Measurements from ENCODE around the gene ING5.
A peak's percentile ranks its signal among the peaks of the same experiment; 100 is the strongest.

ING5 gene

DNA sequence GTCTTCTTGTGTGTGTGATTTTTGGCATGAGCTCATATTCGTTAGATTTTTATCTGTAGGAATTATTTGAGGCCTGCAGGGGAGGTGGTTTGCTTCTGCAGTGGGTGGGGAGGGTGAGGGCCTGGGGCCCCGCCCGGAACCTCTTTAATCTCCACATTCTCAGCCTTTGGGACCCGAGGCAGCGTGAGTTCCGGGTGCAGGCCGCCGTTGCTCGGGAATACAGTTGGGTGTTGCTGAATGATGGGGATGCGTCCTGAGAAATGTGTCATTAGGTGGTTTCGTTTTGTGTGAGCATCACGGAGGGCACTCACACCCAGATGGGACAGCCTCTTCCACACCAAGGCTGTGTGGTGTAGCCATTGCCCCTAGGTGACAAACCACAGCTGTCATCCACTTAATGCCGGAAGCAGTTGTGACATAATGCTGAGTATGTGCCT, 61.1 kb downstream of the ING5 start:
- DNase-seq, result no peak

- no peak for DNase-seq
Observed at GRCh38 chr2:241763551-241764274, 61.9 kb downstream of the ING5 start.

DNA sequence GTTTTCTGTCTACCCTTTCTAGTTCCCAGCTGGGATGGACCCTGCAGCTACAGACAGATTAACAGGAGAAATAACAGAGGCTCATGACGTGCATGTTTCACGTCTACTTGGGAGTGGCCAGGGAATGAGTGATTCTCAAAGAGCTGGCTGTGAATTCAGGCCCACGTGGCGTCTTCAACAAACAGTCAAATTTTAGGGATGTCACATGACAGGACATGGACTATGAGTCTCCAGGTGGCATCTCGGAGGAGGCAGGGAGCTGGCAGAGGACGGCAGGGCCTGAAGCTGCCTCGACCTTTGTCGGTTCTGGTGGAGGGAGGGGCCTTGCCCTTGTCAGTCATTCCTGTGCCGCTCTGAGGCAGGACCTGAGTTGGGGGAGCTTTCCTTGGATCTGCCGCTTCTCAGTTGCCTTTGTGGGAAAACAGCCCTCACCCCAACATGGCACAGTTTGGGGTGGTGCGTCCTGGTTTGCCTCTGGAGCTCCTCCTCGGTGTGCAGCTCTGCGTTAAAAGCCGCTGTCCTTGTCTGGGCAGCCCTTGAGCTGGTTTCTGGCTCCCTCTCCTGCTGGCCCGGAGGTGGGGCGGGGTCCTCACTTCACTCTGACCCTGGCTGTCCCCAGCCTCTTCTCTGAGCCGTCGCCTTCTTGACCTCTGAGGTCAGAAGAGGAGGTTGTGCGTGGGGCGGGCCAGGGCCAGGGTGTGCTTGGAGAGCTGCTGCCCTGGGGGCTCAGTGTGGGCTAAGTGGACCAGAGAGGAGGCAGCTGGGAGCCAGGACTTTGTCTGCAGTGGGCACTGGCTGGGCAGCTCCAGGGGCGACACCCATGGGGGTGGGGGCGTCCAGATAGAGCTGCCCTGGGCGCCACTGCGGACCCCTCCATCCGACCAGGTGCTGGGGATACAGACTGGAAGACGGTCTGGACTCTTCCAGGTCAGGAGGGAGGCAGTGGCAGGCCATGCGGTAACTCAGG, 62.7 kb downstream of the ING5 start:
- no peak for DNase-seq

DNA sequence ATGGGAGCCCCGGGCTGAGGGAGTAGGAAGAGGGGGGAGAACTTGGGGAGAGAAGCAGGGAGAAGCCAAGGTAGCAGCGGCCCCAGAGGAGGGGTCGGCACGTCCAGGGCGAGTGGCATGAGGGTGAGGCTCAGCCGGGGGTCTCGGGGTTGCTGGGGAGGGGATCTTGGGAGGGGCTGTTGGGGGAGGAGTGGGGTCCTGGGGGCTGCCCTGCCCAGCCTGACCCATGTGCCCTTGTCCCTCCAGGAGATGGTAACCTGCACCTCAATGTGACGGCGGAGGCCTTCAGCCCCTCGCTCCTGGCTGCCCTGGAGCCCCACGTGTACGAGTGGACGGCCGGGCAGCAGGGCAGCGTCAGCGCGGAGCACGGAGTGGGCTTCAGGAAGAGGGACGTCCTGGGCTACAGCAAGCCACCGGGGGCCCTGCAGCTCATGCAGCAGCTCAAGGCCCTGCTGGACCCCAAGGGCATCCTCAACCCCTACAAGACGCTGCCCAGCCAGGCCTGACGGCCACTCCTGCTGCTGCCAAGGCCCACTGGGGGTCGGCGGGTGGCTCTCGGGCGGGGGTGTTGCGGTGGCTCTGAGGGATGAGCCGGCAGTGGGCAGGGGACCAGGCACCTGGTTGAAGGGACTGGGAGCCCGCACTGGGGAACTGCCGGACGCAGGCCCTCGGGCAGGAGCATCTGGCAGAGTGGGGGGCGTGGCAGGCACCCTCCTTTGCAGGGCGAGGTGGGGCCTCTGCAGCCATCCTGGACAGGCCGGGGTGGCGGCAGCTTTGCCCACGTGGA, 65.8 kb downstream of the ING5 start:
- no peak for DNase-seq

GRCh38 chr2:241768251-241768711, 66.4 kb downstream of the ING5 start:
- DNase-seq, result no peak

GRCh38 chr2:241768850-241769249, 67.0 kb downstream of the ING5 start:
- no peak for DNase-seq

DNA sequence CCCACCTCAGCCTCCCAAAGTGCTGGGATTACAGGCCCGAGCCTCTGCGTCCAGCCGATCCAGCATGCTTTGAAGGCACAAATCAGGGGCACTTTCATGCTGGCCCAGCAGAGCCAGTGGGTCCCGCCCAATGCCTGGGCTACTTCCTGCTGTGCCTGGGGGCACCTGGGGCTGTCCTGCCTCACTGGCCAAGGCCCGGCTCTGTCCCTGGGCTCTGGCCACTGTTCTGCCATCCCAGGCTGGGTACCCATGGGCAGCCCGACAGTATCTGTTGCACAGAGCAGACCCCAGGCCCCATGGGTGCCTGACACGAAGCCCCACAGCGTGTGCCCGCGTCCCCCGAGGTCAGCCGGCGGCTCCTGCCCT, 68.0 kb downstream of the ING5 start:
- DNase-seq, result no peak

DNA sequence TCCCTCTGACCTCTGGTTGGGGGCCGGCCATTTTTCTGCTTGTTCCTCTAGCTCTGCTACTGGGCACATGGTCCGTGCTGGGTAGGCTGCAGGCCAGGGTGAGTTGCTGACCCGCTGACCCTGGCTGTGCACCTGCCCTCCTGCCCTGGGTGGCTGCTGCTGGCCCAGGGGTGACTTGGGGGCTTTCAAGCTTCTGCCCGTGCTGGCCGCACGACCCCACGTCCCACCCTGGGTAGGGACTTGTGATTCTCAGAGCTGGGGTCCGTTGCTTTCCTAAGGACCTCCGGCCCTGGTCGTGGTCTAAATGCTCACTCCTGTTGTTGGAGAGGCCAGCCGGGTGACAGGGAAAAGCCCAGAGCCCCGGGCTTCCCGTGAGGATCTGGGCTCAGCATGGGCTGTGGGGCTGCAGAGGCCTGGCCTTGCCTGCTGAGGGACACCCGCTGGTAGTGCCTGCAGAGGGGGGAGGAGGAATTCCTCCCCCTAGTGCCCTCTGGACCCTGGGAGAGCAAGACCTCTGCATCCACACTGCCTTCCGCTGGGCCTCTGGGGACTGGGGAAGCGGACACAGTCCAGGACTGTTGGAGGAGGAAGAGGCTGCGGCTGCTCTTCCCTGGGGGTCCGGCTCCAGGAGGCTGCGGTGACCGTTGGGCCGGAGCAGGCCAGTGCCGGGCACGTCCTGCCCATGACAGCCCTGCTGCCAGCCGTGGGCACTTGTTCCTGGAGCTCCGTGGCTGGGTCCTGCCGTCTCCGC, 68.5 kb downstream of the ING5 start:
- DNase-seq, result no peak

- DNase-seq, result no peak
Observed at GRCh38 chr2:241770936-241771285, 69.1 kb downstream of the ING5 start.

DNA sequence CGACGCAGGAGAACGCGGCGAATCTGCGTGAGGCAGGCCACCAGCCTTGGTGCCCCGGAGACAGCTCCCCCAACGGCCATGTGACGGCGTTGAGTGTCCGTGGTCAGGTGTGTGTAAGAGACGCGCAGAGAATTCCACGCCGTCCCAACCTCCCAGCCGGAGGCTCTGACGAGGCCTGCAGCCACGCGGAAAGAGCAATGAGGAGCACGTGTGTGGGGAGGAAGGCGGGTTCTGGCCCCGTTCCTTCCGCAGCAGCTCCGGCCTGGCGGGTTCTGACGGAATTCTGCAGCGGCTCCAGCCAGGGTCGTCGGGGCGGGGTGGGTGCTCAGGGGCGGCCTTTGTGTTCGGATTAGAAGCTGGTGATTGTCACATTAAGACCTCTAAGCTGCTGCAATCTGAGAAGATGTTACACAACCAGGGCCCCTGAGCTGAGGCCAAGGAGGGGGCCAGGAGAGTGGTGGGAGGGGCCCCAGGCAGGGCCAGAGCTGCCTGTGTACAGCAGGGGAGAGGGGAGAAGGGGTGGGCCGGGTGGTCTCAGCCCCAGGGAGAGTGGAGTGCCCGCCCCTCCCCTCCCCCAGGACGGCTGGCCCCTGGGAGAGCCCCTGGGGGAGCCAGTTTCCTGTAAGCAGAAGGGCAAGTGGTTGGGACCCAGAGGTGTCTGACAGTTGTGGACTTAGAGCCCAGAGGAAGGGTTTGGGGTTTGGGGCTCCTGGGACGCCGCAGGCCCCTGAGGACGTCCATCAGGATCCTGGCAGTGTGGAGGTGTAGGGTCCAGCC, 69.6 kb downstream of the ING5 start:
- DNase-seq, result no peak

DNA sequence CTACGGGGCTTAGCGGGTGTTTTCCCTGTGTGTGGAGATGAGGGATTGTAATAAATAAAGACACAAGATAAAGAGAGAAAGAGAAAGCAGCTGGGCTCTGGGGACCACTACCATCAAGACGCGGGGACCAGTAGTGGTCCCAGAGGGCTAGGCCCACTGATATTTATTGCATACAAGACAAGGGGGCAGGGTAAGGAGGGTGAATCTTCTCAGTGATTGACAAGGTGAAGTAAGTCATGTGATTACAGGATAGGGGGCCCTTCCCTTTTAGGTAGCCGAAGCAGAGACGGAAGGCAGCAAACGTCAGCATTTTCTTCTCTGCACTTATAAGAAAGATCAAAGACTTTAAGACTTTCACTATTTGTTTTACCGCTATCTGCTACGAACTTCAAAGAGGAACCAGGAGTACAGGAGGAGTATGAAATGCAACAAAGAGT, 70.2 kb downstream of the ING5 start:
- DNase-seq, result no peak

DNA sequence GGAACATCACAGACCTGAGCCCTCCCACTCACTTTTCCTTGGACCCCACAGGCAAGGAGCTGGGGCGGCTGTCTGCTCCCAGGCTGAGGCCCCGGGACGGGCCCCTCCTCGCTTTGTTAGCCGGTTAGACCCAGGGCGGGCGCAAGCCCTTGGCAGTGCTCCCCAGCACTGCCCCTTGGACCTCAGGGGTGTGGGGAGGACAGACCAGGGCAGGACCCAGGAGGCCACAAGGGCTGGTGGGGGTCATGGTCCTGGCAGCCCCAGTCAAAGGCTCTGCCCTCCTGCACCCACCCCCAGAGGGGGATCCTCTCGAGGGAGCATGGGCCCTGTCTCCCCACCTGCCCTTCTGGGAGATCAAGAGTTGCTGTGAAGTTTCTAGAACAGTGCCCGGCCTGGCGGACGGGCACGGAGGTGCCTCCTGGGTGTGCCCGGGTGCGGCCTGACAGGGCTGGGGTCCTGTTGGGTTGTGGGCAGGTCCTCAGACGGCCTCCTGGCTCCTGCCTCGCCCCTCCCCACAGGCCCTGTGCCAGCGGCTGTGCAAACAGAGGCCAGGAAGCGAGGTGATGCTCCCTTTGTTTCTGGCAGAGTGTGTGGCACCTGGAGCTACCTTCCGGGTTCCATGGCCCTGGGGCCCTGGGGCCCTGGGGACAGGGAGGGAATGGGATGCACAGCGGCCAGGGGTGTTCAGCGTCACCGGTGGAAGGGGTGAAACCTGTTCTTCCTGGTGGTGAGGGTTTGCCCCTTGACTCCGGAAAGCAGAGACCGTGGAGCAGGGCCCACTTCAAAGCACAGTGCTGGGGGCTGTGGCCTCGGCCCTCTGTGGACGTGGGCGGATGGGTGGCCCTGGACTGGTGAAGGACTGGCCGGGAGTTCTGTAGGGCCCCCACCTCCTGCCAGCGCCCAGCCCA, 71.9 kb downstream of the ING5 start:
- peak; percentile 77 to 92 for DNase-seq

- peak; percentile 81 to 94 for DNase-seq
Observed at GRCh38 chr2:241774419-241775222, 72.8 kb downstream of the ING5 start.

DNA sequence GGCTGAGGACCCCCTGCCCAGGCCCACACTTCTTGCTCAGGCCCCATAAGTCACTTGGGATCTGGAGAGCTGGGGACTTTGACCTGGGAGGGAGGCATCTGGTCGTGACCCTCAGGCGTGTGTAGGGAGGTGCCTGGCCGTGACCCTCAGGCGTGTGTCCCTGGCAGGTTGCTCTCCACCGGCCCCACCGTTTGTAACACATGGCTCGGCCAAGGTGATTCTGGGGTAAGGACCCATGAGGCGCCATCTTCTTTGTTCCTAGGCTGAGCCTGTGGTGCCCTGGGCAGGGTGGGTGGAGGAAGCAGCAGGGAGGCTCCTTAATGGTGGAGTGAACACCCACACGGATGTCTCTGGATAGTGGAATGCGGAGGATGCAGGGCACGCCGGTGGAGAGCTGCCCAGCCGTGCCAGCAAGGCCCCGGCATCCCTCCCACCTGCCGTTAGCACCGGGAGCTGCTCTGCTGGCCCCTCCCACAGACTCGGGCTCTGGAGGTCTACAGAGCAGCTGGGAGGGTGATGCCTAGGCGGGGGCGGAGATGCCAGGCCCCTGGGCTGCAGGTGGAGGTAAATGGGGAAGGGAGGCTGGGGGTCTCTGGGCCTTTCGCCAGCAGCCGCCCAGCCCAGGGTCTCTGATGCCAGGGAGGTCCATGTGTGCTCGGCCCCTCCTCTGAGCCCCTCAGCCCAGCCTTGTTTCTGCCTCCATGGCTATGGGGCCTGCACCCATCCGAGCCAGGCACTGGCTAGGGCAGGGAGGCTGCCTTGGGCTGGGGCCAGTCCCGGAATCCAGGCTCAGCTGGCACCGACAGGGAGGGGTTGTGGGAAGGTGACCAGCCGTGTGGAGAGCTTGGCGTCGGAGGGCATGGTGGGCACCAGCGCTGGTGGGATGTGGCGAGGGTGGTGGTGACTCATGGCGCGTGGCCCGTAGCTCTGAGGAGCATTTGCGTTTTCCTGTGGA, 73.7 kb downstream of the ING5 start:
- peak in 1 of 2 experiments; percentile 14 for DNase-seq

GRCh38 chr2:241776336-241777169, 74.7 kb downstream of the ING5 start, which contains the start of gene GAL3ST2:
Gene GAL3ST2 (plus strand): TSS chr2:241776822. CDS start chr2:241776956, 134 bp downstream.
- DNase-seq, result no peak

- no peak for DNase-seq
Observed at GRCh38 chr2:241777170-241777685, 75.4 kb downstream of the ING5 start.

Data from NCI-H2081 (cell line).